Breast epithelium (tissue), 3 donors: ENCODE results near the gene RASAL3.

Source experiments
- POLR2A ChIP-seq: fragments of 450-650 bp; IDR thresholded peaks from one replicate; pipeline ENCODE4 v1.6.1; 2016; ENCODE audit warnings: antibody characterized with exemption, mild to moderate bottlenecking, moderate library complexity
- TF ChIP-seq, protein P1 (sequence below), 3 donors: fragments of 450-650 bp; IDR thresholded peaks; one replicate each; pipeline ENCODE4 v1.5.1; 2016 to 2017; ENCODE audit warnings: antibody characterized with exemption in 3 of 3, mild to moderate bottlenecking in 3 of 3, moderate library complexity in 3 of 3

- TF ChIP-seq, protein P1, sequence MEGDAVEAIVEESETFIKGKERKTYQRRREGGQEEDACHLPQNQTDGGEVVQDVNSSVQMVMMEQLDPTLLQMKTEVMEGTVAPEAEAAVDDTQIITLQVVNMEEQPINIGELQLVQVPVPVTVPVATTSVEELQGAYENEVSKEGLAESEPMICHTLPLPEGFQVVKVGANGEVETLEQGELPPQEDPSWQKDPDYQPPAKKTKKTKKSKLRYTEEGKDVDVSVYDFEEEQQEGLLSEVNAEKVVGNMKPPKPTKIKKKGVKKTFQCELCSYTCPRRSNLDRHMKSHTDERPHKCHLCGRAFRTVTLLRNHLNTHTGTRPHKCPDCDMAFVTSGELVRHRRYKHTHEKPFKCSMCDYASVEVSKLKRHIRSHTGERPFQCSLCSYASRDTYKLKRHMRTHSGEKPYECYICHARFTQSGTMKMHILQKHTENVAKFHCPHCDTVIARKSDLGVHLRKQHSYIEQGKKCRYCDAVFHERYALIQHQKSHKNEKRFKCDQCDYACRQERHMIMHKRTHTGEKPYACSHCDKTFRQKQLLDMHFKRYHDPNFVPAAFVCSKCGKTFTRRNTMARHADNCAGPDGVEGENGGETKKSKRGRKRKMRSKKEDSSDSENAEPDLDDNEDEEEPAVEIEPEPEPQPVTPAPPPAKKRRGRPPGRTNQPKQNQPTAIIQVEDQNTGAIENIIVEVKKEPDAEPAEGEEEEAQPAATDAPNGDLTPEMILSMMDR (IDR thresholded peaks at IDR 0.05) = no peak
- no peak for TF ChIP-seq POLR2A
Measured at GRCh38 chr19:15421721-15422260, 42.6 kb downstream of the RASAL3 start.
